Keratinocyte (primary cell): ENCODE measurements around the gene CDCA3. TPM values are rescaled to one million over a fixed set of nuclear protein-coding genes. Genes with fewer than 3 reads are reported as not detected.
"Not testable (repeated sequence)": the region's sequence is repeated elsewhere in the genome, so short reads cannot be mapped to it uniquely, and the experiment has no call there.

Experiments used
- DNase-seq: peaks from one replicate; pipeline ENCODE4 v3.0.0-alpha.2; 2011; ENCODE audit warnings: low read depth, missing footprints, low spot score
- FAIRE-seq: peaks from 2 replicates; lab custom pipeline; 2011; peaks lifted over from hg19 to GRCh38; lab: Jason Lieb, UNC
- H2AFZ ChIP-seq: 2 replicates; pipeline ENCODE4 v1.6.0; 2012; ENCODE audit warnings: low read length, control low read depth, inconsistent platforms; ENCODE audit not compliant: control insufficient read depth
- H3K27ac ChIP-seq: 2 replicates; pipeline ENCODE4 v1.5.1; 2011; ENCODE audit warnings: low read length; ENCODE audit not compliant: control insufficient read depth, insufficient read depth
- H3K27me3 ChIP-seq: 3 replicates; pipeline ENCODE4 v1.6.0; 2011; ENCODE audit warnings: low read length; ENCODE audit not compliant: control insufficient read depth, insufficient read depth; ENCODE audit errors: extremely low read depth
- H3K36me3 ChIP-seq, 2 experiments: 2 replicates in 1 of 2; 3 replicates in 1 of 2; pipeline ENCODE4 v1.5.1; 2011; ENCODE audit warnings: low read length in 2 of 2, mild to moderate bottlenecking in 1 of 2; ENCODE audit not compliant: control insufficient read depth in 2 of 2, insufficient read depth in 2 of 2; ENCODE audit errors: extremely low read depth in 1 of 2
- H3K4me1 ChIP-seq: 3 replicates; pipeline ENCODE4 v1.5.1; 2011; ENCODE audit warnings: low read length; ENCODE audit not compliant: control insufficient read depth, insufficient read depth; ENCODE audit errors: extremely low read depth
- H3K4me2 ChIP-seq: 3 replicates; pipeline ENCODE4 v1.6.0; 2011; ENCODE audit warnings: low read depth, low read length; ENCODE audit not compliant: control insufficient read depth, insufficient read depth; ENCODE audit errors: extremely low read depth
- H3K4me3 ChIP-seq, 3 experiments: fragments of 200-600 bp in 1 of 3; sonication (generic) in 1 of 3; 2 replicates in 2 of 3; 3 replicates in 1 of 3; pipeline ENCODE4 v1.5.1; 2011 to 2016; ENCODE audit warnings: low read length in 3 of 3, mild to moderate bottlenecking in 3 of 3, control low read depth in 2 of 3, inconsistent platforms in 1 of 3, low read depth in 1 of 3, mixed read lengths in 1 of 3, mixed run types in 1 of 3, moderate library complexity in 1 of 3; ENCODE audit not compliant: control insufficient read depth in 2 of 3, insufficient read depth in 2 of 3; ENCODE audit errors: extremely low read depth in 1 of 3
- H3K79me2 ChIP-seq: 2 replicates; pipeline ENCODE4 v1.6.0; 2012; ENCODE audit warnings: low read length; ENCODE audit not compliant: control insufficient read depth, insufficient read depth
- H3K9ac ChIP-seq: 3 replicates; pipeline ENCODE4 v1.6.0; 2011; ENCODE audit warnings: low read length; ENCODE audit not compliant: control insufficient read depth, insufficient read depth; ENCODE audit errors: extremely low read depth
- H3K9me1 ChIP-seq: 3 replicates; pipeline ENCODE4 v1.6.0; 2011; ENCODE audit warnings: low read length; ENCODE audit not compliant: control insufficient read depth, insufficient read depth; ENCODE audit errors: extremely low read depth
- H3K9me3 ChIP-seq: 2 replicates; pipeline ENCODE4 v1.5.1; 2012; ENCODE audit warnings: low read depth, low read length; ENCODE audit not compliant: control insufficient read depth
- H4K20me1 ChIP-seq: 3 replicates; pipeline ENCODE4 v1.6.0; 2011; ENCODE audit warnings: low read length; ENCODE audit not compliant: control insufficient read depth, insufficient read depth; ENCODE audit errors: extremely low read depth
- CTCF ChIP-seq, 3 experiments: IDR thresholded peaks in 1 of 3; conservative IDR thresholded peaks in 1 of 3; optimal IDR thresholded peaks in 1 of 3; 2 replicates in 2 of 3; 3 replicates in 1 of 3; pipeline versions ENCODE3 to v1.5.1; 2011; ENCODE audit warnings: low read length in 3 of 3, mild to moderate bottlenecking in 3 of 3, moderate library complexity in 2 of 3, control low read depth in 1 of 3, inconsistent platforms in 1 of 3; ENCODE audit not compliant: insufficient read depth in 2 of 3; ENCODE audit errors: extremely low read depth in 1 of 3
- dilution Hi-C: fragments of 300-500 bp; cut with MboI; formaldehyde crosslinking; loops from one replicate; pipeline ENCODE4 v1.7.0; 2020; ENCODE audit warnings: low sequenced_read_pairs; ENCODE audit not compliant: extremely low pct_ligation_motif_present
- polyA plus RNA-seq, 5 experiments: library from polyadenylated mRNA; depleted of rRNA in 3 of 5; stranded (reverse) in 3 of 5; stranded (forward) in 1 of 5; unstranded in 1 of 5; fragments of >200 nt; gene quantifications; 1 replicate in 1 of 5; 2 replicates in 3 of 5; 3 replicates in 1 of 5; pipeline versions ENCODE4 v1.2.1 to v1.2.3, GENCODE V29; 2011 to 2012; ENCODE audit warnings: missing spikeins in 2 of 5, low read depth in 1 of 5, low replicate concordance in 1 of 5

The CDCA3 gene
- polyA plus RNA-seq, 1 donor (not counting 4 experiments of a cell fraction or from before 2014, with no cell fraction given): 15.0 TPM

GRCh38 chr12:6866163-6866919 lies 15.3 kb upstream of the CDCA3 start:
- dilution Hi-C loops: no loop called here
- Histone ChIP-seq H3K27me3 (no peaks in the 10 kb centered on the region), H3K9ac (no peak overlapping the region), H3K27ac (no peak overlapping the region), H3K36me3 (peaks cover 39 to 44% of the 10 kb centered on the region in 2 experiments), H3K4me1 (peaks cover 31% of the 10 kb centered on the region), H3K4me2 (peak overlapping the region; percentile 61), H3K9me1 (no peaks in the 10 kb centered on the region), H4K20me1 (peaks cover 21% of the 10 kb centered on the region), H2AFZ (no peak overlapping the region), H3K79me2 (peaks cover 34% of the 10 kb centered on the region), H3K9me3 (no peaks in the 10 kb centered on the region), H3K4me3 (peak overlapping the region in 1 of 3 experiments; percentile 57)
- no peak for TF ChIP-seq CTCF (optimal IDR thresholded peaks at IDR 0.05 in 1 of 3, IDR thresholded peaks at IDR 0.05 in 1 of 3, conservative IDR thresholded peaks at IDR 0.05 in 1 of 3; ENCODE audit: extremely low read depth in 1 of 3, insufficient read depth in 2 of 3, low read length in 3 of 3)
- FAIRE-seq: peak; percentile 56
- no peak for DNase-seq

- H3K4me2 ChIP-seq, dilution Hi-C loops: not testable (repeated sequence)
- peaks cover 44 to 47% of the 10 kb centered on the region in 2 experiments for H3K36me3 ChIP-seq
Measured at GRCh38 chr12:6865307-6865706, 14.2 kb upstream of the CDCA3 start.

More at GRCh38 chr12:6865307-6865706, 14.2 kb upstream of the CDCA3 start:
- not testable (repeated sequence) for H2AFZ ChIP-seq, H3K9me3 ChIP-seq, H3K4me3 ChIP-seq, H3K27me3 ChIP-seq, FAIRE-seq, H3K27ac ChIP-seq, DNase-seq, H3K9me1 ChIP-seq, H3K9ac ChIP-seq
- peaks cover 29% of the 10 kb centered on the region for H3K79me2 ChIP-seq
- H3K4me1 ChIP-seq: peaks cover 25% of the 10 kb centered on the region
- peaks cover 20% of the 10 kb centered on the region for H4K20me1 ChIP-seq
